WTC11 (cell line): Measurements from ENCODE around the gene ANAPC16.

Experiments
- CBFB ChIP-seq: sonication (generic); formaldehyde crosslinking; IDR thresholded peaks from 2 replicates; pipeline ENCODE4 v1.8.1; 2022; ENCODE audit warnings: mild to moderate bottlenecking, low read depth, missing genetic modification reagents
- CTCF ChIP-seq: fragments of 200-600 bp; IDR thresholded peaks from 2 replicates; pipeline ENCODE4 v1.8.0; 2022; ENCODE audit warnings: antibody characterized with exemption
- NR2C2 ChIP-seq: sonication (generic); formaldehyde crosslinking; IDR thresholded peaks from 2 replicates; pipeline ENCODE4 v1.8.0; 2022; ENCODE audit warnings: mild to moderate bottlenecking, missing genetic modification reagents
- ZNF121 ChIP-seq: sonication (generic); formaldehyde crosslinking; IDR thresholded peaks from 2 replicates; pipeline ENCODE4 v1.8.0; 2023; ENCODE audit warnings: missing genetic modification reagents
- ZNF396 ChIP-seq: fragments of 250-450 bp; sonication (Bioruptor Pico); IDR thresholded peaks from 2 replicates; pipeline ENCODE4 v1.8.0; 2021; ENCODE audit warnings: mild to moderate bottlenecking, moderate library complexity, borderline replicate concordance
- ZNF425 ChIP-seq: fragments of 250-450 bp; sonication (Bioruptor Pico); conservative IDR thresholded peaks from 2 replicates; pipeline ENCODE4 v1.9.0; 2021; ENCODE audit warnings: mild to moderate bottlenecking
- TF ChIP-seq, protein P1 (sequence below): sonication (generic); formaldehyde crosslinking; IDR thresholded peaks from 2 replicates; pipeline ENCODE4 v1.8.0; 2022; ENCODE audit warnings: mild to moderate bottlenecking, missing genetic modification reagents

- TF ChIP-seq CTCF (no peak), CBFB (no peak), ZNF425 (no peak), ZNF396 (CRISPR knock-in tag) (no peak), NR2C2 (no peak), ZNF121 (CRISPR knock-in tag) (no peak)
- TF ChIP-seq, protein P1, sequence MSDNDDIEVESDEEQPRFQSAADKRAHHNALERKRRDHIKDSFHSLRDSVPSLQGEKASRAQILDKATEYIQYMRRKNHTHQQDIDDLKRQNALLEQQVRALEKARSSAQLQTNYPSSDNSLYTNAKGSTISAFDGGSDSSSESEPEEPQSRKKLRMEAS (CRISPR knock-in tag) = no peak
These were observed 61.7 kb downstream of the ANAPC16 start for GRCh38 chr10:72277340-72277995.
